HG03060 (cell line): ENCODE data around the gene RCE1.

Experiments
- ATAC-seq: cut with Tn5 transposase; IDR thresholded peaks from one replicate; pipeline ENCODE4 v1.9.1; 2021; ENCODE audit warnings: low read depth, moderate number of reproducible peaks; ENCODE audit not compliant: unreplicated experiment

Gene RCE1

GRCh38 chr11:66856496-66857233 is 13.4 kb downstream of the RCE1 start, which contains the start of gene LRFN4:
Gene LRFN4, plus strand, starts transcription at chr11:66857064. Its CDS starts 681 bp downstream, at chr11:66857745.
- ATAC-seq, result no peak

GRCh38 chr11:66857234-66857926 is 14.1 kb downstream of the RCE1 start:
- ATAC-seq, result no peak

- ATAC-seq, result no peak
These were observed 14.6 kb downstream of the RCE1 start for GRCh38 chr11:66857927-66858185.

- ATAC-seq, result no peak
These were observed 15.1 kb downstream of the RCE1 start for GRCh38 chr11:66858186-66858938.

GRCh38 chr11:66858939-66859685 is 15.9 kb downstream of the RCE1 start:
- ATAC-seq, result no peak

GRCh38 chr11:66859686-66860448 is 16.6 kb downstream of the RCE1 start:
- no peak for ATAC-seq

GRCh38 chr11:66860449-66860831 is 17.2 kb downstream of the RCE1 start:
- no peak for ATAC-seq

- ATAC-seq, result no peak
These were observed 18.0 kb downstream of the RCE1 start for GRCh38 chr11:66861038-66861773.

GRCh38 chr11:66861774-66862558 is 18.7 kb downstream of the RCE1 start:
- ATAC-seq, result no peak

- no peak for ATAC-seq
These were observed 19.4 kb downstream of the RCE1 start for GRCh38 chr11:66862559-66863037.

GRCh38 chr11:66863428-66864125 is 20.3 kb downstream of the RCE1 start:
- ATAC-seq, result no peak

- ATAC-seq, result no peak
These were observed 21.1 kb downstream of the RCE1 start for GRCh38 chr11:66864172-66864901.

- no peak for ATAC-seq
These were observed 21.9 kb downstream of the RCE1 start for GRCh38 chr11:66864924-66865697.

GRCh38 chr11:66866007-66866406 is 22.8 kb downstream of the RCE1 start:
- ATAC-seq, result no peak

GRCh38 chr11:66866511-66866986 is 23.3 kb downstream of the RCE1 start:
- ATAC-seq, result no peak

- no peak for ATAC-seq
These were observed 24.3 kb downstream of the RCE1 start for GRCh38 chr11:66867425-66868040.
